Measurements from ENCODE around the gene PHF24. TPM values are rescaled to one million over a fixed set of nuclear protein-coding genes. Genes with fewer than 3 reads are reported as not detected.

Gene PHF24
- total RNA-seq, 1 experiment from 2014 or later: 0.47 TPM

DNA sequence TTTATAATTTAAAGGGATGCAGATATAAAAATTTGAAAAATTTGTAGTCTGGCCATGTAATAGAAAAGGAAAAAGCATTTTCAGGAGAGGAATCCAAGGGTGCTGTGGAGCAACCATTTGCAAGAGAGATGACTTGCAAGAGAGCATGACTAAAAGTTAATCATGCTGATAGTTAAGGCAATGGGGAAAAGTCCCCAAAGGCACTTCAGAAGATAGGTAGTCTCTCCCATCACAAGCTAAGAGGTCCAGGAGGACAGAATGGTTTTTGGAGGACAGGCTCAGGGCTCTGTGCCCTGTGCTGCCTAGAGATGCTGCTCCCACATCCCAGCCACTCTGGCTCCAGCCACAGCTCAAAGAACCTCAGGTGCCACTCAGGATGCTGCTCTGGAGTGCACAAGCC is 70.3 kb downstream of the PHF24 start:
- Histone ChIP-seq H2AFZ (ENCODE audit: low read depth, low read length, poor library complexity, severe bottlenecking) (no peak overlapping the region), H3K4me2 (ENCODE audit: low read length) (no peak overlapping the region), H3K36me3 (ENCODE audit: control insufficient read depth in 1 of 2, insufficient read depth in 2 of 2, low read length in 2 of 2) (no peaks in the 10 kb centered on the region), H3K9ac (ENCODE audit: low read length) (no peak overlapping the region), H3K9me3 (ENCODE audit: control insufficient read depth in 1 of 2, insufficient read depth in 1 of 2, low read depth in 1 of 2, low read length in 2 of 2) (no peaks in the 10 kb centered on the region), H3K27ac (ENCODE audit: low read depth, low read length) (no peak overlapping the region), H3K79me2 (ENCODE audit: insufficient read depth, low read length) (no peaks in the 10 kb centered on the region), H3K4me1 (ENCODE audit: control insufficient read depth in 1 of 2, insufficient read depth in 2 of 2, low read length in 2 of 2) (peaks cover 4 to 23% of the 10 kb centered on the region in 2 experiments; a peak in 2 of 4 replicates), H3K4me3 (replicated peaks in 1 of 2; ENCODE audit: low read depth in 1 of 2, low read length in 2 of 2) (no peak overlapping the region), H3K9me2 (ENCODE audit: insufficient read depth) (no peaks in the 10 kb centered on the region), H3K27me3 (ENCODE audit: insufficient read depth, low read length) (no peaks in the 10 kb centered on the region), H4K20me1 (ENCODE audit: insufficient read depth) (no peaks in the 10 kb centered on the region)
- ChIA-PET RAD21 (ENCODE audit: low non-redundant PET in 1 of 2, low total read pairs in 2 of 2, uncharacterized antibody in 2 of 2, unreplicated experiment in 2 of 2) (no interaction called here), POLR2A (no interaction called here), CTCF (interaction anchor here (1.2 kb wide), 1 partner anchor 129 kb away, joined by 3 read pairs; no protein-coding TSS in a partner anchor)
- TF ChIP-seq RAD21 (IDR thresholded peaks at IDR 0.05; ENCODE audit: low read depth): no peak
- TF ChIP-seq ZFX (IDR thresholded peaks at IDR 0.05): no peak
- no peak for TF ChIP-seq EZH2 (IDR thresholded peaks at IDR 0.05)
- TF ChIP-seq CBX3 (IDR thresholded peaks at IDR 0.05; ENCODE audit: low read depth): no peak
- TF ChIP-seq JUND (IDR thresholded peaks at IDR 0.05): no peak
- no peak for TF ChIP-seq ELF1 (IDR thresholded peaks at IDR 0.05; ENCODE audit: borderline replicate concordance, low read depth)
- no peak for TF ChIP-seq POLR2A (IDR thresholded peaks at IDR 0.05; ENCODE audit: borderline replicate concordance, extremely low read depth, insufficient read depth, insufficient read length)
- no peak for TF ChIP-seq TCF7L2 (IDR thresholded peaks at IDR 0.05; ENCODE audit: borderline replicate concordance, extremely low read depth, insufficient read depth, insufficient read length)
- no peak for TF ChIP-seq EZH2phosphoT487 (IDR thresholded peaks at IDR 0.05; ENCODE audit: borderline replicate concordance)
- TF ChIP-seq, protein P1, sequence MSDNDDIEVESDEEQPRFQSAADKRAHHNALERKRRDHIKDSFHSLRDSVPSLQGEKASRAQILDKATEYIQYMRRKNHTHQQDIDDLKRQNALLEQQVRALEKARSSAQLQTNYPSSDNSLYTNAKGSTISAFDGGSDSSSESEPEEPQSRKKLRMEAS (IDR thresholded peaks at IDR 0.05): no peak
- TF ChIP-seq, protein P2, sequence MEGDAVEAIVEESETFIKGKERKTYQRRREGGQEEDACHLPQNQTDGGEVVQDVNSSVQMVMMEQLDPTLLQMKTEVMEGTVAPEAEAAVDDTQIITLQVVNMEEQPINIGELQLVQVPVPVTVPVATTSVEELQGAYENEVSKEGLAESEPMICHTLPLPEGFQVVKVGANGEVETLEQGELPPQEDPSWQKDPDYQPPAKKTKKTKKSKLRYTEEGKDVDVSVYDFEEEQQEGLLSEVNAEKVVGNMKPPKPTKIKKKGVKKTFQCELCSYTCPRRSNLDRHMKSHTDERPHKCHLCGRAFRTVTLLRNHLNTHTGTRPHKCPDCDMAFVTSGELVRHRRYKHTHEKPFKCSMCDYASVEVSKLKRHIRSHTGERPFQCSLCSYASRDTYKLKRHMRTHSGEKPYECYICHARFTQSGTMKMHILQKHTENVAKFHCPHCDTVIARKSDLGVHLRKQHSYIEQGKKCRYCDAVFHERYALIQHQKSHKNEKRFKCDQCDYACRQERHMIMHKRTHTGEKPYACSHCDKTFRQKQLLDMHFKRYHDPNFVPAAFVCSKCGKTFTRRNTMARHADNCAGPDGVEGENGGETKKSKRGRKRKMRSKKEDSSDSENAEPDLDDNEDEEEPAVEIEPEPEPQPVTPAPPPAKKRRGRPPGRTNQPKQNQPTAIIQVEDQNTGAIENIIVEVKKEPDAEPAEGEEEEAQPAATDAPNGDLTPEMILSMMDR (IDR thresholded peaks at IDR 0.05 in 2 of 3, conservative IDR thresholded peaks at IDR 0.05 in 1 of 3; ENCODE audit: borderline replicate concordance in 1 of 3, insufficient read depth in 1 of 3, low read depth in 2 of 3, low read length in 2 of 3): no peak
- no peak for TF ChIP-seq SIN3A (IDR thresholded peaks at IDR 0.05; ENCODE audit: low read depth)
- no peak for TF ChIP-seq SP1 (IDR thresholded peaks at IDR 0.05; ENCODE audit: low read depth)
- TF ChIP-seq POLR2AphosphoS5 (IDR thresholded peaks at IDR 0.05; ENCODE audit: low read depth, low read length): no peak
- no peak for TF ChIP-seq YY1 (IDR thresholded peaks at IDR 0.05; ENCODE audit: extremely low read depth, insufficient replicate concordance, low read depth, low read length)
- TF ChIP-seq ZNF274 (IDR thresholded peaks at IDR 0.05; ENCODE audit: low read depth, low read length): no peak
- TF ChIP-seq, protein P3, sequence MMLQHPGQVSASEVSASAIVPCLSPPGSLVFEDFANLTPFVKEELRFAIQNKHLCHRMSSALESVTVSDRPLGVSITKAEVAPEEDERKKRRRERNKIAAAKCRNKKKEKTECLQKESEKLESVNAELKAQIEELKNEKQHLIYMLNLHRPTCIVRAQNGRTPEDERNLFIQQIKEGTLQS (IDR thresholded peaks at IDR 0.05): no peak
- intact Hi-C loops (cut with micrococcal nuclease): no loop called here
- no TSS peak for BruUV-seq (replicated peaks)
- ATAC-seq (no peak), DNase-seq (ENCODE audit: low read depth, low spot score) (no peak)
